Mesenchymal stem cell (in vitro differentiated cells and primary cell): ENCODE results near the gene STK10.

Experiments used
- DNase-seq: peaks from one replicate; pipeline ENCODE4 v3.0.0-alpha.2; 2013
- H2AFZ ChIP-seq: one replicate; pipeline ENCODE4 v1.6.1; 2013; ENCODE audit warnings: low read depth, mild to moderate bottlenecking, control low read depth, inconsistent platforms, low read length, moderate library complexity
- H2AK5ac ChIP-seq: 2 replicates; pipeline ENCODE4 v1.6.1; 2013; ENCODE audit warnings: low read length, moderate library complexity, mild to moderate bottlenecking, inconsistent platforms; ENCODE audit not compliant: severe bottlenecking
- H2BK120ac ChIP-seq: one replicate; pipeline ENCODE4 v1.6.1; 2013; ENCODE audit warnings: low read depth, mild to moderate bottlenecking, inconsistent platforms, low read length, moderate library complexity
- H2BK12ac ChIP-seq, 2 experiments: one replicate each; pipeline ENCODE4 v1.6.1; 2013; ENCODE audit warnings: inconsistent platforms in 2 of 2, low read length in 2 of 2, mild to moderate bottlenecking in 2 of 2, moderate library complexity in 2 of 2, control low read depth in 1 of 2
- H2BK15ac ChIP-seq: one replicate; pipeline ENCODE4 v1.6.1; 2013; ENCODE audit warnings: mild to moderate bottlenecking, low read depth, inconsistent platforms; ENCODE audit not compliant: poor library complexity, severe bottlenecking
- H2BK5ac ChIP-seq: 2 replicates; pipeline ENCODE4 v1.6.1; 2013; ENCODE audit warnings: low read depth, mild to moderate bottlenecking, low read length, control low read depth, inconsistent platforms; ENCODE audit not compliant: poor library complexity, severe bottlenecking
- H3K14ac ChIP-seq, 2 experiments: one replicate each; pipeline ENCODE4 v1.6.1; 2013; ENCODE audit warnings: inconsistent platforms in 2 of 2, low read length in 2 of 2, control low read depth in 1 of 2, mild to moderate bottlenecking in 1 of 2, moderate library complexity in 1 of 2
- H3K18ac ChIP-seq, 2 experiments: one replicate each; pipeline ENCODE4 v1.6.1; 2013; ENCODE audit warnings: inconsistent platforms in 2 of 2, low read length in 2 of 2, control low read depth in 1 of 2, low read depth in 1 of 2, mild to moderate bottlenecking in 1 of 2
- H3K23ac ChIP-seq, 2 experiments: one replicate each; pipeline ENCODE4 v1.6.1; 2013; ENCODE audit warnings: inconsistent platforms in 2 of 2, low read length in 2 of 2, mild to moderate bottlenecking in 2 of 2, moderate library complexity in 2 of 2, control low read depth in 1 of 2
- H3K27ac ChIP-seq: 2 replicates; pipeline ENCODE4 v1.5.1; 2013; ENCODE audit warnings: mild to moderate bottlenecking, moderate library complexity, low read length, control low read depth, inconsistent platforms; ENCODE audit not compliant: poor library complexity, severe bottlenecking
- H3K27me3 ChIP-seq, 2 experiments: 2 replicates each; pipeline versions ENCODE4 v1.6.1 to v1.7.0; 2013; ENCODE audit warnings: low read length in 2 of 2, mild to moderate bottlenecking in 2 of 2, moderate library complexity in 2 of 2, control low read depth in 1 of 2, inconsistent platforms in 1 of 2; ENCODE audit not compliant: control insufficient read depth in 1 of 2, insufficient read depth in 1 of 2
- H3K36me3 ChIP-seq, 2 experiments: 2 replicates each; pipeline versions ENCODE4 v1.6.1 to v1.7.0; 2013; ENCODE audit warnings: low read length in 2 of 2, control low read depth in 1 of 2, inconsistent platforms in 1 of 2, low read depth in 1 of 2, mild to moderate bottlenecking in 1 of 2; ENCODE audit not compliant: insufficient read depth in 2 of 2, control insufficient read depth in 1 of 2
- H3K4ac ChIP-seq, 2 experiments: one replicate each; pipeline ENCODE4 v1.6.1; 2013; ENCODE audit warnings: inconsistent platforms in 2 of 2, low read length in 2 of 2, mild to moderate bottlenecking in 2 of 2, moderate library complexity in 2 of 2, control low read depth in 1 of 2, low read depth in 1 of 2
- H3K4me1 ChIP-seq: 2 replicates; pipeline ENCODE4 v1.6.1; 2013; ENCODE audit warnings: low read depth, low read length, control low read depth; ENCODE audit not compliant: control insufficient read depth, insufficient read depth
- H3K4me2 ChIP-seq: 2 replicates; pipeline ENCODE4 v1.6.1; 2013; ENCODE audit warnings: low read length, mild to moderate bottlenecking, inconsistent platforms; ENCODE audit not compliant: poor library complexity, severe bottlenecking
- H3K4me3 ChIP-seq, 2 experiments: 2 replicates each; pipeline versions ENCODE4 v1.5.1 to v1.7.0; 2013; ENCODE audit warnings: low read length in 2 of 2, mild to moderate bottlenecking in 2 of 2, control low read depth in 1 of 2, low read depth in 1 of 2; ENCODE audit not compliant: insufficient read depth in 1 of 2
- H3K79me1 ChIP-seq: replicated peaks from 2 replicates; pipeline ENCODE4 v1.6.1; 2013; ENCODE audit warnings: mild to moderate bottlenecking, control low read depth, low read length, inconsistent platforms; ENCODE audit not compliant: poor library complexity, severe bottlenecking
- H3K9ac ChIP-seq: 2 replicates; pipeline ENCODE4 v1.7.0; 2013; ENCODE audit warnings: mild to moderate bottlenecking, low read length, moderate library complexity
- H3K9me3 ChIP-seq: 2 replicates; pipeline ENCODE4 v1.7.0; 2013; ENCODE audit warnings: mild to moderate bottlenecking, low read length; ENCODE audit not compliant: control insufficient read depth
- H4K8ac ChIP-seq: one replicate; pipeline ENCODE4 v1.6.1; 2013; ENCODE audit warnings: inconsistent platforms, mild to moderate bottlenecking, low read length, moderate library complexity
- H4K91ac ChIP-seq: one replicate; pipeline ENCODE4 v1.6.1; 2013; ENCODE audit warnings: mild to moderate bottlenecking, low read length, inconsistent platforms
- WGBS: methylation state at CpG from one replicate; pipeline ENCODE4 v1.1.7; 2013; ENCODE audit warnings: mixed read lengths; 5-methylcytosine and 5-hydroxymethylcytosine counted together

STK10 gene

DNA sequence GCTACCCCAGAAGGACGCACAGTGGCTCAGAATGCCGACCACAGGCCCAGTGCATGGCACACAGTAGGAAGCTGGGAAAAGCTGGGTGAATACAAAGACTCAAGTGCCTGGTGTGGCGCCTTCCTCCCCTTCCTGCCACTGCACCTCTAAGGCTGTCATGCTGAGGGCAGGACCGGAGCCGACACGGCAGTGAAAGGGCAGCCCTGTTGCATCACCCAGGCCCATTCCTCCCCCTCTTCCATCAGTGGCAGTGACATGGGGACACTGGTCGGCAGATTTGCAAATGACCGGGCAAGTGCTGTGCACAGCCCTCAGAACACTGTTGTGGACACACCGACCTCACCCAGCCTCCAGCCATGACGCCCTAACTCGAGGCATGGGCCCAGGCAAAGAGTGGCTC lies 84.0 kb downstream of the STK10 start:
- H3K27ac ChIP-seq: peak overlapping the region; percentile 96
- no peak overlapping the region for H3K4me3 ChIP-seq
- no peaks in the 10 kb centered on the region for H3K27me3 ChIP-seq
- peaks cover 39% of the 10 kb centered on the region for H3K4me1 ChIP-seq
- H3K18ac ChIP-seq: peak overlapping the region; percentile 47 to 87
- no peak overlapping the region for H3K9ac ChIP-seq
- H2BK15ac ChIP-seq: no peak overlapping the region
- H3K4me2 ChIP-seq: no peak overlapping the region
- peak overlapping the region in 1 of 2 experiments; percentile 12 for H3K14ac ChIP-seq
- H4K8ac ChIP-seq: peak overlapping the region; percentile 97
- peak overlapping the region; percentile 30 to 90 for H2BK12ac ChIP-seq
- H2BK120ac ChIP-seq: peak overlapping the region; percentile 44
- peak overlapping the region; percentile 87 for H2AK5ac ChIP-seq
- H3K79me1 ChIP-seq: peaks cover 25% of the 10 kb centered on the region
- 66% methylated on average over 11 of the region's 11 CpGs for WGBS
- peaks cover 44 to 50% of the 10 kb centered on the region in 2 experiments for H3K36me3 ChIP-seq
- H3K23ac ChIP-seq: no peak overlapping the region
- DNase-seq: peak; percentile 39
- H2AFZ ChIP-seq: no peak overlapping the region
- no peak overlapping the region for H2BK5ac ChIP-seq
- no peaks in the 10 kb centered on the region for H3K9me3 ChIP-seq
- peak overlapping the region; percentile 96 for H4K91ac ChIP-seq
- peak overlapping the region; percentile 56 to 94 for H3K4ac ChIP-seq

DNA sequence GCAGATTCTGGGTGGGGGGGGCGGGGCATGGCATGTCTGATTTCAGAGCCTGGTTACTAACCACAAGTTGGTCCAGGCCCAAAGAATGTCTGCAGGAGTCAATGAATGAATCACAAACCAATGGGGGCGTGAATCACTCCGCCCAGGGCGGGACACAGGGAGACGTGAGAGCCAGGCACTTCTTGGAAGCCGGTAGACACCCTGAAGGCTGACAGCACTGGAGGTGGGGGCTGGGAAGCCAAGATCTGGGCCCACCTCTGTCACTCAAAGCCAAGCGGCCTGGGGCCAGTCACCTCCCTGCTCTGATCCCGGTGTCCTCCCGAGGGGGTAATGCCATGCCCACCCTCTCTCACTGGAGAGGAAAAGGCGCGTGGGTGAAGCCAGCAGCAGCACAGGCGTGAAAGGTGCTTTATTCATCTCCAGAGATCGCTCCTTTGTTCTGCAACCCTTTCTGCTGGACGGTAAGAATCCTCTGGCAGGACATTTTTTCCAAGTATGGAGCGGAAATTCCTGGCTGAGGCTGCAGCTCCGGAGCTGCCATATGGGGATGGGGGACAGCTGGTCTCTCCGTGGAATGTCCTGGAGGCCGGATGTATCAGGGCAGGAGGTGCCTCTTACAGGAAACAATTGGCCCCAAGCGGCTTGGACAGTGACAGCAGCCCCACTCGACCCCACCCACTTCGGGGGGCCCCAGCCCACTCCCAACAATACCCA lies 85.0 kb downstream of the STK10 start:
- H3K27ac ChIP-seq: peak overlapping the region; percentile 96
- H2BK120ac ChIP-seq: peak overlapping the region; percentile 89
- no peak overlapping the region for H3K23ac ChIP-seq
- peak overlapping the region; percentile 47 for H3K9ac ChIP-seq
- peak overlapping the region; percentile 90 for H2BK5ac ChIP-seq
- peak overlapping the region; percentile 52 to 98 for H3K4ac ChIP-seq
- peaks cover 52 to 53% of the 10 kb centered on the region in 2 experiments for H3K36me3 ChIP-seq
- H2AK5ac ChIP-seq: peak overlapping the region; percentile 37
- no peaks in the 10 kb centered on the region for H3K27me3 ChIP-seq
- peak overlapping the region; percentile 97 to 98 for H3K18ac ChIP-seq
- H2BK15ac ChIP-seq: peak overlapping the region; percentile 87
- no peaks in the 10 kb centered on the region for H3K9me3 ChIP-seq
- WGBS: 12% methylated on average over 21 of the region's 21 CpGs
- peak overlapping the region; percentile 98 for H4K91ac ChIP-seq
- H3K4me3 ChIP-seq: peak overlapping the region; percentile 37 to 55
- peaks cover 24% of the 10 kb centered on the region for H3K79me1 ChIP-seq
- DNase-seq: peak; percentile 96
- H3K4me2 ChIP-seq: peak overlapping the region; percentile 69
- H3K4me1 ChIP-seq: peaks cover 39% of the 10 kb centered on the region
- peak overlapping the region; percentile 82 to 85 for H2BK12ac ChIP-seq
- H2AFZ ChIP-seq: no peak overlapping the region
- H4K8ac ChIP-seq: peak overlapping the region; percentile 83
- H3K14ac ChIP-seq: peak overlapping the region in 1 of 2 experiments; percentile 9

DNA sequence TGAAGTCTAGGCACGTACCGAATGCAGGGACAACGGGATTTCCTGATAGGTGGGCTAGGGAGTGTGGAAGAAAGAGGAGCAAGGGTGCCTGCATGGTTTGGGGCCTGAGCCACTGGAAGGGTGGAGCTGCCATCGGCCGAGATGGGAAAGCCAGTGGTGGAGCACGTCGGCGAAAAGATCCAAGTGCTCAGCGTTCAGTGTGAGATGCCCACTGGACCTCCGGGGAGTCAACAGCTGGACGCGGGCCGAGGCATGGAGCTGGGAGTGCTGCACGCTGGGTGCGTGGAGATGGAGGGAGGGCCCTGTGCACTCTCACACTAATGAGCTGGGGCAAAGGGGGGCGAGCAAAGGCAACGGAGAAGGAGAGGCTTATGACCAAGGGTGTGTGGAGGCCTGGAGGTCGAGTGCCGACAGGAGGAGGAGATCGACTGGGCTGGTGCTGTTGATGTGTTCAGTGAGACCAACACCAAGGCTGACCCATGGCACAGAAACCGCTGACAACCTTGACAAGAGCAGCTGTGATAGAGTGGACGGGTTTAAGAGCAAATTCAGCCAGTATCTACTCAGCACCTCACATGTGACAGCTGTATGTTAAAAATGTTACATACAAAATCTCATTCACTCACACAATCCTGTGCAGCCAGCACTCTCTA lies 85.7 kb downstream of the STK10 start:
- Histone ChIP-seq H2BK15ac (peak overlapping the region; percentile 83), H3K4me2 (no peak overlapping the region), H3K14ac (peak overlapping the region in 1 of 2 experiments; percentile 93), H2BK120ac (peak overlapping the region; percentile 65), H3K4me1 (peaks cover 36% of the 10 kb centered on the region), H3K36me3 (peaks cover 54 to 59% of the 10 kb centered on the region in 2 experiments), H3K27me3 (no peaks in the 10 kb centered on the region), H3K4me3 (no peak overlapping the region), H3K9ac (no peak overlapping the region), H2AK5ac (peak overlapping the region; percentile 93), H3K27ac (peak overlapping the region; percentile 83), H4K8ac (peak overlapping the region; percentile 77), H2AFZ (no peak overlapping the region), H3K9me3 (no peaks in the 10 kb centered on the region), H4K91ac (peak overlapping the region; percentile 55), H2BK12ac (peak overlapping the region; percentile 86 to 96), H3K18ac (peak overlapping the region; percentile 91 to 95), H3K23ac (peak overlapping the region in 1 of 2 experiments; percentile 67), H3K79me1 (peaks cover 25% of the 10 kb centered on the region), H3K4ac (peak overlapping the region; percentile 77 to 92), H2BK5ac (peak overlapping the region; percentile 32)
- 80% methylated on average over 22 of the region's 22 CpGs for WGBS
- DNase-seq: no peak
